ENCODE measurements around the gene THUMPD1.
"Not testable (repeated sequence)": the region's sequence is repeated elsewhere in the genome, so short reads cannot be mapped to it uniquely, and the experiment has no call there.

Gene THUMPD1

DNA sequence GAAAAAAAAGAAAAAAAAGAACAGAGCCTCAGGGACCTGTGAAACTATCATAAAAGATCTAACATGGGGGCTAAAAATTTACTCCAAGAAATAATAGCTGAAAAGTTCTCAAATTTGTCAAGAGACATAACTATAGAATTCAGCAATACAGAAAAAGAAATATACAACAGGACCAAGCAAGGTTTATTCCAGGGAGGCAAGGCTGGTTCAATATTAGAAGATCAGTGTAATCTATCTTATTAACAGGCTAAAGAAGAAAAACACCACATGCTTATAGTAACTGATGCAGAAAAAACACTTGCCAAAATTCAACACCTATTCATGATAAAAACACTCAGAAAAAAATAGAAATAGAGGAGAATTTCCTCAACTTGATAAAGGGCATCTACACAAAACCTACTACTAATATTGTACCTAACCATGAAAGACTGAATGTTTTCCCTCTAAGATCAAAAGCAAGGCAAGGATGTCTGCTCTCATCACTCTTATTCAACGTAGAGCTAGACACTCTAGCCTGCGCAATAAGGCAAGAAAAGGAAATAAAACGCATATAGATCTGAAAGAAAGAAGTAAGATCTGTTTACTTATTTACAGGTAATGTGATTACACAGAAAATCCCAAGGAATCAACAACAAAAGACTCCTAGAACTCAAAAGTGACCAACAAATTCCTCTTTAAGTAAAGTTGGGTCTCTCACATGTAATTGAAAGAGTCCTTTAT is 20.9 kb upstream of the THUMPD1 start:
- H3K4me3 ChIP-seq (ENCODE audit: low read length, poor library complexity, severe bottlenecking): no peak overlapping the region
- H3K9ac ChIP-seq (ENCODE audit: low read depth, low read length, poor library complexity, severe bottlenecking): no peak overlapping the region
- H3K9me2 ChIP-seq (replicated peaks; ENCODE audit: low read depth, low read length): no peaks in the 10 kb centered on the region
- no peak overlapping the region for H2AFZ ChIP-seq (ENCODE audit: low read length)
- H3K4me1 ChIP-seq (ENCODE audit: insufficient read depth, low read length, poor library complexity, severe bottlenecking): peaks cover 6% of the 10 kb centered on the region
- H3K36me3 ChIP-seq (ENCODE audit: insufficient read depth, low read length): no peaks in the 10 kb centered on the region
- no peaks in the 10 kb centered on the region for H4K20me1 ChIP-seq (ENCODE audit: insufficient read depth, low read length, poor library complexity, severe bottlenecking)
- H3K9me3 ChIP-seq (ENCODE audit: insufficient read depth, low read depth, low read length): no peaks in the 10 kb centered on the region; the same call in 1 of the 2 replicates
- H3K27me3 ChIP-seq (ENCODE audit: insufficient read depth, low read length, poor library complexity, severe bottlenecking): no peaks in the 10 kb centered on the region
- no peak for TF ChIP-seq EZH2phosphoT487 (IDR thresholded peaks at IDR 0.05; ENCODE audit: borderline replicate concordance)
- TF ChIP-seq, protein P1, sequence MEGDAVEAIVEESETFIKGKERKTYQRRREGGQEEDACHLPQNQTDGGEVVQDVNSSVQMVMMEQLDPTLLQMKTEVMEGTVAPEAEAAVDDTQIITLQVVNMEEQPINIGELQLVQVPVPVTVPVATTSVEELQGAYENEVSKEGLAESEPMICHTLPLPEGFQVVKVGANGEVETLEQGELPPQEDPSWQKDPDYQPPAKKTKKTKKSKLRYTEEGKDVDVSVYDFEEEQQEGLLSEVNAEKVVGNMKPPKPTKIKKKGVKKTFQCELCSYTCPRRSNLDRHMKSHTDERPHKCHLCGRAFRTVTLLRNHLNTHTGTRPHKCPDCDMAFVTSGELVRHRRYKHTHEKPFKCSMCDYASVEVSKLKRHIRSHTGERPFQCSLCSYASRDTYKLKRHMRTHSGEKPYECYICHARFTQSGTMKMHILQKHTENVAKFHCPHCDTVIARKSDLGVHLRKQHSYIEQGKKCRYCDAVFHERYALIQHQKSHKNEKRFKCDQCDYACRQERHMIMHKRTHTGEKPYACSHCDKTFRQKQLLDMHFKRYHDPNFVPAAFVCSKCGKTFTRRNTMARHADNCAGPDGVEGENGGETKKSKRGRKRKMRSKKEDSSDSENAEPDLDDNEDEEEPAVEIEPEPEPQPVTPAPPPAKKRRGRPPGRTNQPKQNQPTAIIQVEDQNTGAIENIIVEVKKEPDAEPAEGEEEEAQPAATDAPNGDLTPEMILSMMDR (conservative IDR thresholded peaks at IDR 0.05; ENCODE audit: low read length): no peak
- H3K79me2 ChIP-seq (ENCODE audit: insufficient read depth, low read length): no peaks in the 10 kb centered on the region
- H3F3A ChIP-seq (ENCODE audit: low read depth): no peaks in the 10 kb centered on the region
- no peak overlapping the region for H3K4me2 ChIP-seq (ENCODE audit: low read depth, low read length, poor library complexity, severe bottlenecking)

DNA sequence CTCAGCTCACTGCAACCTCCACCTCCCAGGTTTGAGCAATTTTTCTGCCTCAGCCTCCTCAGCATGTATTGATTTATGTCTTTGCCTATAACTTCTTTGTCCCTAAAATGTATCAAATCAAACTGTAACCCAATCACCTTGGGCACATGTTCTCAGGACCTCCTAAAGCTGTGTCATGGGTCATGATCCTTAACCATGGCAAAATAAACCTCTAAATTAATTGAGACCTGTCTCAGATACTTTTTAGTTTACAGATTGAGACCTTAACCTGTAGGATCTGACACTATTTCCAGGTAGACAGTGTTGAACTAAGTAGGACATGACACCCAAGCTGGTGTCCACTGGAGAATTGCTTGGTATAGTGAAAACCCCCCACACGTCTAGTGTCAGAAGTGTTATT is 19.6 kb upstream of the THUMPD1 start:
- H3K9me3 ChIP-seq (ENCODE audit: insufficient read depth, low read depth, low read length): no peaks in the 10 kb centered on the region; the same call in 1 of the 2 replicates
- H2AFZ ChIP-seq (ENCODE audit: low read length): no peak overlapping the region
- no peaks in the 10 kb centered on the region for H3K9me2 ChIP-seq (replicated peaks; ENCODE audit: low read depth, low read length)
- H4K20me1 ChIP-seq (ENCODE audit: insufficient read depth, low read length, poor library complexity, severe bottlenecking): no peaks in the 10 kb centered on the region
- no peak for TF ChIP-seq EZH2phosphoT487 (IDR thresholded peaks at IDR 0.05; ENCODE audit: borderline replicate concordance)
- TF ChIP-seq, protein P1 (conservative IDR thresholded peaks at IDR 0.05; ENCODE audit: low read length): no peak
- H3K9ac ChIP-seq (ENCODE audit: low read depth, low read length, poor library complexity, severe bottlenecking): no peak overlapping the region
- H3K4me1 ChIP-seq (ENCODE audit: insufficient read depth, low read length, poor library complexity, severe bottlenecking): peaks cover 6% of the 10 kb centered on the region
- H3K36me3 ChIP-seq (ENCODE audit: insufficient read depth, low read length): no peaks in the 10 kb centered on the region
- H3K79me2 ChIP-seq (ENCODE audit: insufficient read depth, low read length): no peaks in the 10 kb centered on the region
- no peaks in the 10 kb centered on the region for H3K27me3 ChIP-seq (ENCODE audit: insufficient read depth, low read length, poor library complexity, severe bottlenecking)
- no peak overlapping the region for H3K4me2 ChIP-seq (ENCODE audit: low read depth, low read length, poor library complexity, severe bottlenecking)
- no peak overlapping the region for H3K4me3 ChIP-seq (ENCODE audit: low read length, poor library complexity, severe bottlenecking)
- no peaks in the 10 kb centered on the region for H3F3A ChIP-seq (ENCODE audit: low read depth)

DNA sequence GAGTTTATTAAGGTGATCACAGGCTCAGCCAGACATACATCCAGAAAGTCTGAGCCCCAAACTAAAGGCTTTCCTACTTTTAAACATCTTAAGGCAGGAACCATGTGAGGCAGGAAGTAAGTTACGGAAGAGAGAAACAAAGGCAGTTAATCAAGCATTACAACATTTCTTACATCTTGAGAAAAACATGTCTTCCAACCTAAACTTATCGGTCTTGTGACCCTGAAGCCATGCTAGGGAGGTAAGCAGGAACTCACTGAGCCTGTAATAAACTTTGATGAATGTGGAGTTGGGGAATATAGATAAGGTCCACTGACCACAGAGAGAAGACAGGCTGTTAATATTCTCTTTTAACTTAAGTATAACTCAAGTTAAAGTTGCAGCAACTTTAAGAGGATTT is 18.7 kb upstream of the THUMPD1 start:
- Histone ChIP-seq H3K4me1 (ENCODE audit: insufficient read depth, low read length, poor library complexity, severe bottlenecking) (peaks cover 6% of the 10 kb centered on the region), H2AFZ (ENCODE audit: low read length) (peak overlapping the region; percentile 32; the same call in 1 of the 2 replicates), H3F3A (ENCODE audit: low read depth) (no peaks in the 10 kb centered on the region), H4K20me1 (ENCODE audit: insufficient read depth, low read length, poor library complexity, severe bottlenecking) (no peaks in the 10 kb centered on the region), H3K9me2 (replicated peaks; ENCODE audit: low read depth, low read length) (no peaks in the 10 kb centered on the region), H3K9me3 (ENCODE audit: insufficient read depth, low read depth, low read length) (no peaks in the 10 kb centered on the region; the same call in 1 of the 2 replicates), H3K9ac (ENCODE audit: low read depth, low read length, poor library complexity, severe bottlenecking) (no peak overlapping the region), H3K4me2 (ENCODE audit: low read depth, low read length, poor library complexity, severe bottlenecking) (no peak overlapping the region), H3K36me3 (ENCODE audit: insufficient read depth, low read length) (no peaks in the 10 kb centered on the region), H3K79me2 (ENCODE audit: insufficient read depth, low read length) (no peaks in the 10 kb centered on the region), H3K27me3 (ENCODE audit: insufficient read depth, low read length, poor library complexity, severe bottlenecking) (no peaks in the 10 kb centered on the region), H3K4me3 (ENCODE audit: low read length, poor library complexity, severe bottlenecking) (no peak overlapping the region)
- no peak for TF ChIP-seq EZH2phosphoT487 (IDR thresholded peaks at IDR 0.05; ENCODE audit: borderline replicate concordance)
- TF ChIP-seq, protein P1 (conservative IDR thresholded peaks at IDR 0.05; ENCODE audit: low read length): no peak

DNA sequence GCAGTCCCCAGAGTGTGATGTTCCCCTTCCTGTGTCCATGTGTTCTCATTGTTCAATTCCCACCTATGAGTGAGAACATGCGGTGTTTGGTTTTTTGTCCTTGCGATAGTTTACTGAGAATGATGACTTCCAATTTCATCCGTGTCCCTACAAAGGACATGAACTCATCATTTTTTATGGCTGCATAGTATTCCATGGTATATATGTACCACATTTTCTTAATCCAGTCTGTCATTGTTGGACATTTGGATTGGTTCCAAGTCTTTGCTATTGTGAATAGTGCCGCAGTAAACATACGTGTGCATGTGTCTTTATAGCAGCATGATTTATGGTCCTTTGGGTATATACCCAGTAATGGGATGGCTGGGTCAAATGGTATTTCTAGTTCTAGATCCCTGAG is 14.2 kb upstream of the THUMPD1 start:
- H3K9ac ChIP-seq (ENCODE audit: low read depth, low read length, poor library complexity, severe bottlenecking); H3K79me2 ChIP-seq (ENCODE audit: insufficient read depth, low read length); H3K9me2 ChIP-seq (replicated peaks; ENCODE audit: low read depth, low read length); H2AFZ ChIP-seq (ENCODE audit: low read length); H3K4me2 ChIP-seq (ENCODE audit: low read depth, low read length, poor library complexity, severe bottlenecking); H3F3A ChIP-seq (ENCODE audit: low read depth); H3K27me3 ChIP-seq (ENCODE audit: insufficient read depth, low read length, poor library complexity, severe bottlenecking); H4K20me1 ChIP-seq (ENCODE audit: insufficient read depth, low read length, poor library complexity, severe bottlenecking); H3K4me3 ChIP-seq (ENCODE audit: low read length, poor library complexity, severe bottlenecking); H3K36me3 ChIP-seq (ENCODE audit: insufficient read depth, low read length); H3K9me3 ChIP-seq (ENCODE audit: insufficient read depth, low read depth, low read length); H3K4me1 ChIP-seq (ENCODE audit: insufficient read depth, low read length, poor library complexity, severe bottlenecking): not testable (repeated sequence)
